Renal cortex interstitium (tissue), 11 donors: ENCODE results near the gene HAPSTR1. TPM values are rescaled to one million over a fixed set of nuclear protein-coding genes. Genes with fewer than 3 reads are reported as not detected.
"Not testable (repeated sequence)": the region's sequence is repeated elsewhere in the genome, so short reads cannot be mapped to it uniquely, and the experiment has no call there.

Experiments
- DNase-seq, 11 donors: peaks; one replicate each; pipeline ENCODE4 v3.0.0-alpha.2; 2013; ENCODE audit warnings: low read depth in 9 of 11, low spot score in 4 of 11; ENCODE audit errors: extremely low read depth in 1 of 11
- polyA plus RNA-seq, 3 donors: library from polyadenylated mRNA; unstranded; fragments of 120-200 nt; gene quantifications; one replicate each; pipeline ENCODE4 v1.2.1, GENCODE V29; 2013; ENCODE audit not compliant: insufficient read length in 3 of 3

The HAPSTR1 gene
- polyA plus RNA-seq, 3 donors = 44.5 to 51.5 (median 46.2) TPM

GRCh38 chr16:9060225-9060624 is 31.2 kb upstream of the HAPSTR1 start:
- DNase-seq = no peak

GRCh38 chr16:9061358-9061813 is 30.1 kb upstream of the HAPSTR1 start:
- DNase-seq = no peak

GRCh38 chr16:9062301-9062700 is 29.1 kb upstream of the HAPSTR1 start:
- no peak for DNase-seq

- DNase-seq = no peak
Observed at GRCh38 chr16:9065077-9065476, 26.4 kb upstream of the HAPSTR1 start.

DNA sequence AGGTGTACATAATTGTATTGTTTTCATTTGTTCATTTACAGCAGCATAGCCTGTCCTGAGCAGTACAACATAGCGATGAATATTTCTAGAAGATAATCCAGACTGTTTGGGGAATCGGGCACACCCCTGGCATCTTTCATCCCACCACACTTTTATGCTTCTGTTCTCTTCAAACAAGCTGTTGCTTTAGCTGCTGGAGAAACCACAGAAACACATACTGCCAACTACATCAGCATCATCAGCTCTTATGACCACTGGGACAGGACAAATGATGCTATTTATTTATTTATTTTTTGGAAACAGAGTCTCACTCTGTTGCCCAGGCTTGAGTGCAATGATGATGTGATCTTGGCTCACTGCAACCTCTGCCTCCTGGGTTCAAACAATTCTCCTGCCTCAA is 22.6 kb upstream of the HAPSTR1 start:
- DNase-seq = no peak

- DNase-seq = no peak
Observed at GRCh38 chr16:9070254-9070653, 21.2 kb upstream of the HAPSTR1 start.

GRCh38 chr16:9071377-9071776 is 20.1 kb upstream of the HAPSTR1 start:
- DNase-seq = no peak

GRCh38 chr16:9072806-9073341 is 18.6 kb upstream of the HAPSTR1 start:
- no peak for DNase-seq

DNA sequence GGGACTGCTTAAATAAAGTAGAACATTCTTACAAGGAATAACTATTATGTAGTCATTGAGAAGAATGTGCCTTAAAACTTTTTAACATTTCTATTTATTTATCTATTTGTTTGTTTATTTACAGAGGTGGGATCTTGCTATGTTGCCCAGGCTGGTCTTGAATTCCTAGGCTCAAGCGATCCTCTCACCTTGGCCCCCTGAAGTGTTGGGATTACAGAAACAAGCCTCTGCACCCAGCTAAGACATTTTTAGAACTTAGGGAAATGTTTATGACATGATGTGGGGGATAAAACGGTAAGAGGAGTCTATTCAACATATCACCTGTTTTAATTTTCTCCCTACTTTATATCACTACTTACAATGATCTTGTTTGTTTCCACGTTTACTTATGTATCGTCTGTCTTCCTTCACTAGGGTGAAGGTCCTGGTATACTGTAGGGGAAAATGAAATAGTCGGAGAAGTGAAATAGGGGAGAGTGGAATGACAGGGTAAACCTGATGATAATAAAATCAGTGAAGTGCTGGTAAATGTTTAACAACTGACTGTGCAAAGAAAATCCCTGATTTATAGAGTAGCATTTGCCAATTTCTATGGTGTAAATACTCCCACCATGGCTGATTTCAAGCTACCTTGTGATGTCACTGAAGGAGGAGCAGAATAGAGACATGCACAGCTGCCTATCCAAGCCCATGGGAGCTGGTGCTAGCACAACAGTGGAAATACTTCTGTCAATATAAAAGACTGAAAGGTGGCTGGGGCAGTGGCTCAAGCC is 16.0 kb upstream of the HAPSTR1 start:
- no peak for DNase-seq

DNA sequence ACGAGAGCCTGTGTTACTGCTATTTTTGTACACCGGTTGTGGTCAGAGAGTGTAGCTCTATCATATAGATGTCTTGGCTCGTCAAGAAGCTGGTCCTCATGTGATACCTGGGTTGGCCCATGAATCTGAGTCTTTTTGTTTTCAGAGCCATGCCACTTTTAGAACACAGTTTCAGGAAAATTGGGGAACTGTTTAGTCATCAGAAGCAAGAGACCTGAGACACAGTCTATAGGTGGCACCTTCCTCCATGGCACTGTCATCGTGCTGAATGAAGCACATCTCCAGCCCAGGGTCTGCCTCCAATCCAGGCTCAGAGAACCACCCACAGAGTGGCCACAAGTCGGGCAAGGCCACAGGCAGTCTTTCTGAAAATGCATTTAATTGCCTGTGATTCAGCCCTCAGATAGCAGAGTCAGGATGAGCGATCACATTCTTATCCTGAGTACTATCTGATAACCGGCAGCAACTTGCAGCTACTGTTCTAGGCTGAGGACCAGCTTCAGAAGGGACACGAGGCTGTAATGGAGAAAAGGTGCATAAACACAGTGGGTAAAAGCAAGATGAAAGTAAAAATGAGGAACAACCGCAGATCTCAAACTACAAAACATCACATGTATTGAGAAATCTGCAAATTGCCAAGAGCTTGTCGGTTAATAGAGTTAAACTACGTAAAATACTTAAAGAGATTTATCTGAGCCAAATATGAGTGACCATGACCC is 14.2 kb upstream of the HAPSTR1 start:
- no peak for DNase-seq

DNA sequence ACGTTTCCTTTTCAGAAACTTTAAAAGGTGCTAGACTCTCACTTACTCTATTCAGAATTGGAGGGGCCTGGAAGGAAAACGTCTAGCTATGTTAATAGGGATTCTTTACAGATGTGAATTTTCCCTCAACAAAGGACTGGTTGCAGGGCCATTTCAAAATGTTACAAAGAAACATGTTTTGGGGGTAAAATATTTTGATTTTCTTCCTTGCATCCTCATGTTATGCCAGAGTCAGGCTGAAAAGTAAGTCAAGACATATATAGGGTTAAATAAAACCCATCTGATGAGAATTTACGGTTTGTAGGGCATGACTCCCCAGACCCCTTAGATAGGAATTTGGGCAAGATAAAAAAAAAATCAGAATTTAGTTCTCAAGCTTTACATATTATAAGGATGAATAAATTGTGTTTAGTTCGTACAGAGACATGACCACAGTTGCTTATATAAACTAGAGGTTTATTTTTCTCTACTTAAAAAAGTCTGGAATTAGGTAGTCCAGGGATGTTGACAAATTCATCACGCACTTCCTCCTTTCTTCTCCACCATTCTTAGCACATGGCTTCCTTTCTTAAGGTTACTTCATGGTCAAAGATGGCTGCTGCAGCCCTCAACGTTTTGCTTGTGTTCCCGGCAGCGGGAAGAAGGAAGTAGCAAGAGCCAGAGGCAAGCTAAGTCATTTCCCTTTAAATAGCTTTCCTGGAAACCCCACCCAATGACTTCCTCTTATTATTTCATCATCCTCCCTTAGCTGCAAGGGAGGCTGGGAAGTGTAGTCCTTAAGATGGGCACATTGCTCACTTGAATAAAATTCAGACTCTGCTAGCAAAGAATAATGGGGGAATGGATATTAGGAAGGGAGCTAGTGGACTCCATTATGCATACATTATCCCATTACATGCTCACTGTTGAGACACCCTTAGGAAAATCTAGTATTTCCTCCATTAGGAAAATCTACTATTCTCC is 12.7 kb upstream of the HAPSTR1 start:
- not testable (repeated sequence) for DNase-seq

GRCh38 chr16:9079430-9079812 is 12.0 kb upstream of the HAPSTR1 start:
- DNase-seq = no peak

DNA sequence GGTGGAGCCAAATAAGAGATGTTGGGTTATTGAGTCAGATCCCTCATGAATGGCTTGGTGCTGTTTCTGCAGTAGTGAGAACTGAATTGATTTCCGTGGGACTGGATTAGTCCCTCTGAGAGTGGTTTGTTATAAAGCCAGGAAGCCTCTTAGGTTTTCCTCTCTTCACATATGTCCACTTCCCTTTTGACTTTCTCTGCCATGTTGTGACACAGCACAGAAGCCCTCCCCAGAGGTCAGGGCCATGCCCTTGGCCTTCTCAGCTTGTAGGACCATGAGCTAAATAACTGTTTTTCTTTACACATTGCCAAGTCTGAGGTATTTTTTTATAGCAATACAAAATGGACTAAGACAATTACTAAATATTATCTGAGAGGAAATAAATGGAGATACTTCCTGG is 10.3 kb upstream of the HAPSTR1 start:
- DNase-seq = no peak

DNA sequence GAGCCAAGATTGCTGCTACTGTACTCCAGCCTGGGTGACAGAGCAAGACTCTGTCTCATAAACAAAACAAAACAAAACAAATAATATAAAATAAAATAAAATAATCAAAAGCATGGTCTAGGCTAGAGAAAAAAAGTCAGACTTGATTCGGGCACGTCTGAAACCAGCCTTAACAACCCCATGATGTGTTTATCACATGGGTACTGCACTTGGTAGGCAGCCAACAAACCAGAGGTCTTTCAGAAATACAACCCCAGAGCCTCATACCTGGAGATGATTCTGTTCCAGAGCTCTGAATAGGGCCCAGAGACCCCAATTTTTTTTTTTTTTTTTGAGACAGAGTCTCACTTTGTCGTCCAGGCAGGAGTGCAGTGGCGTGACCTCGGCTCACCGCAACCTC is 9.6 kb upstream of the HAPSTR1 start:
- DNase-seq = no peak

DNA sequence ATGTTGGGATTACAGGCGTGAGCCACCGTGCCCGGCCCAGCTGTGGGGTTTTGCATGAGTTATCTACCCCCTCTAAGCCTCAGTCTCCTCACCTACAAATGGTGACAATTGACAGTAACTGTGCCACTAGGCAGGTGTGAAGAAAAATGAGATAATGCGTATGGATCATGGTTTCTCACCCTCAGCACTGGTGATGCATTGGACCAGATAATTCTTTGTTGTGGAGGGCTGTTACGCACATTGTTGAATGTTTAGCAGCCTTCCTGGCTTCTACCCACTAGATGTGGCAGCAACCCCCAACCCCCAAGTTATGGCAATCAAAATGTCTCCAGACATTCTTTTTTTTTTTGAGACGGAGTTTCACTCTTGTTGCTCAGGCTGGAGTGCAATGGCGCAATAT is 9.0 kb upstream of the HAPSTR1 start:
- no peak for DNase-seq

GRCh38 chr16:9087733-9088132 is 3.7 kb upstream of the HAPSTR1 start:
- not testable (repeated sequence) for DNase-seq

GRCh38 chr16:9088848-9089247 is 2.6 kb upstream of the HAPSTR1 start:
- no peak for DNase-seq

GRCh38 chr16:9089660-9090059 is 1.8 kb upstream of the HAPSTR1 start:
- DNase-seq = no peak
